K562 (cell line): Measurements from ENCODE around the gene TXNL4A. TPM values are rescaled to one million over a fixed set of nuclear protein-coding genes. Genes with fewer than 3 reads are reported as not detected.

ENCODE experiments used
- ATAC-seq: fragments of 200-7000 bp; cut with Tn5 transposase; 3 replicates; pipeline ENCODE4 v1.9.1; 2020; ENCODE audit warnings: moderate library complexity
- BruUV-seq: library from RNA; stranded (reverse); fragments of 400-500 nt; replicated peaks from 2 replicates; lab custom pipeline; 2021; lab: Mats Ljungman, UMichigan
- CTCF ChIA-PET: fragments of 300-600 bp; formaldehyde crosslinking; extraction: SDS; loops from one replicate; lab custom pipeline; 2021; ENCODE audit warnings: low intra/inter-chr PET ratio; lab: Yijun Ruan, JAX
- POLR2A ChIA-PET: fragments of 300-600, 350-650 bp; sonication (Branson Sonifier 250); formaldehyde crosslinking; extraction: SDS; loops from one replicate; lab custom pipeline; 2021; ENCODE audit warnings: antibody characterized with exemption, inconsistent platforms; lab: Yijun Ruan, JAX
- DNase-seq, 4 experiments: peaks; one replicate each; pipeline versions ENCODE4 v3.0.0 to v3.0.0-alpha.2; 2011 to 2018; ENCODE audit warnings: low spot score in 3 of 4, mixed read lengths in 3 of 4; ENCODE audit errors: extremely low read depth in 1 of 4
- FAIRE-seq: peaks from 2 replicates; lab custom pipeline; 2011; peaks lifted over from hg19 to GRCh38; lab: Jason Lieb, UNC
- H2AFZ ChIP-seq: 2 replicates; pipeline ENCODE4 v1.6.0; 2011; ENCODE audit warnings: low read depth, low read length, control low read depth, inconsistent platforms
- H3K27ac ChIP-seq: fragments of 200-600 bp; 3 replicates; pipeline ENCODE4 v1.8.0; 2011; ENCODE audit warnings: low read depth, mild to moderate bottlenecking, control low read depth, inconsistent platforms, low read length, moderate library complexity, mixed read lengths; ENCODE audit errors: extremely low read depth
- H3K27me3 ChIP-seq, 2 experiments: fragments of 300-600 bp in 1 of 2; 2 replicates in 1 of 2; 3 replicates in 1 of 2; pipeline versions ENCODE4 v1.6.0 to v1.8.0; 2011; ENCODE audit warnings: inconsistent platforms in 2 of 2, low read length in 2 of 2, mild to moderate bottlenecking in 1 of 2, mixed read lengths in 1 of 2, moderate library complexity in 1 of 2; ENCODE audit not compliant: control insufficient read depth in 2 of 2, insufficient read depth in 2 of 2
- H3K36me3 ChIP-seq: fragments of 300-600 bp; 3 replicates; pipeline ENCODE4 v1.8.0; 2011; ENCODE audit warnings: mild to moderate bottlenecking, low read length, inconsistent platforms; ENCODE audit not compliant: control insufficient read depth, insufficient read depth
- H3K4me1 ChIP-seq, 2 experiments: fragments of 200-600 bp in 1 of 2; replicated peaks in 1 of 2; 2 replicates in 1 of 2; 3 replicates in 1 of 2; pipeline versions ENCODE4 v1.5.1 to v1.8.0; 2011; ENCODE audit warnings: inconsistent platforms in 2 of 2, low read length in 2 of 2, mild to moderate bottlenecking in 1 of 2, mixed read lengths in 1 of 2, moderate library complexity in 1 of 2; ENCODE audit not compliant: control insufficient read depth in 2 of 2, insufficient read depth in 2 of 2
- H3K4me2 ChIP-seq: 2 replicates; pipeline ENCODE4 v1.6.1; 2011; ENCODE audit warnings: low read length, control low read depth, inconsistent platforms, mixed read lengths; ENCODE audit not compliant: insufficient read depth
- H3K4me3 ChIP-seq: fragments of 200-600 bp; sonication (generic), shearing (Covaris generic); 2 replicates; pipeline ENCODE4 v1.5.1; 2016; ENCODE audit warnings: control low read depth, inconsistent platforms
- H3K79me2 ChIP-seq: fragments of 200-600 bp; 3 replicates; pipeline ENCODE4 v1.8.0; 2011; ENCODE audit warnings: low read length, inconsistent platforms; ENCODE audit not compliant: control insufficient read depth, insufficient read depth
- H3K9ac ChIP-seq, 2 experiments: 2 replicates each; pipeline versions ENCODE4 v1.6.0 to v1.6.1; 2011; ENCODE audit warnings: low read depth in 2 of 2, low read length in 2 of 2, control low read depth in 1 of 2, inconsistent platforms in 1 of 2, mild to moderate bottlenecking in 1 of 2, mixed read lengths in 1 of 2; ENCODE audit not compliant: insufficient read depth in 1 of 2
- H3K9me1 ChIP-seq: one replicate; pipeline ENCODE4 v1.6.0; 2011; ENCODE audit warnings: inconsistent platforms, mild to moderate bottlenecking, low read length, moderate library complexity; ENCODE audit not compliant: control insufficient read depth, insufficient read depth
- H3K9me3 ChIP-seq: replicated peaks from 2 replicates; pipeline ENCODE4 v1.5.1; 2011; ENCODE audit warnings: low read depth, low read length, inconsistent platforms; ENCODE audit not compliant: control insufficient read depth, insufficient read depth
- H4K20me1 ChIP-seq: replicated peaks from 2 replicates; pipeline ENCODE4 v1.6.1; 2011; ENCODE audit warnings: low read length, inconsistent platforms, mixed read lengths; ENCODE audit not compliant: control insufficient read depth, insufficient read depth
- ATF1 ChIP-seq, 2 experiments: fragments of 450-650 bp in 1 of 2; IDR thresholded peaks; 2 replicates each; pipeline ENCODE4 v1.6.1; 2016; ENCODE audit warnings: missing compliant biosample characterization in 1 of 2, missing genetic modification characterization in 1 of 2
- MYC ChIP-seq, 2 experiments: fragments of 250-450 bp in 1 of 2; sonication (Bioruptor Pico) in 1 of 2; IDR thresholded peaks; 2 replicates each; pipeline versions ENCODE4 v1.5.1 to v1.6.1; 2012 to 2021; ENCODE audit warnings: low read depth in 2 of 2, borderline replicate concordance in 1 of 2, improper control_type of control experiment in 1 of 2, low read length in 1 of 2, mild to moderate bottlenecking in 1 of 2, moderate library complexity in 1 of 2
- PCBP1 ChIP-seq: fragments of 200-400 bp; formaldehyde crosslinking; IDR thresholded peaks from 2 replicates; pipeline ENCODE4 v1.6.1; 2018; ENCODE audit warnings: mild to moderate bottlenecking, low read depth, low read length; ENCODE audit not compliant: poor library complexity, severe bottlenecking
- SIN3B ChIP-seq: fragments of 450-650 bp; IDR thresholded peaks from 2 replicates; pipeline ENCODE4 v1.6.1; 2017; ENCODE audit warnings: low read depth, mild to moderate bottlenecking, moderate library complexity
- SPI1 ChIP-seq: IDR thresholded peaks from 2 replicates; pipeline ENCODE4 v1.6.1; 2011; ENCODE audit warnings: low read depth, low read length, control low read depth, borderline replicate concordance
- WGBS: fragments of 100-300 bp; shearing (Covaris generic); methylation state at CpG from one replicate; pipeline ENCODE4 v1.1.6; 2016; ENCODE audit warnings: low coverage, mixed read lengths; ENCODE audit not compliant: insufficient coverage; ENCODE audit errors: missing lambda C conversion rate; 5-methylcytosine and 5-hydroxymethylcytosine counted together
- in situ Hi-C: fragments of 300-500 bp; cut with MboI; formaldehyde crosslinking; loops from 4 replicates; pipeline ENCODE4 v1.15.0; 2018; ENCODE audit warnings: inconsistent platforms, mixed read lengths
- intact Hi-C: fragments of 100-400 bp; cut with micrococcal nuclease; formaldehyde crosslinking; loops from 2 replicates; pipeline ENCODE4 v1.14.2; 2022
- polyA plus RNA-seq, 8 experiments: library from polyadenylated mRNA; depleted of rRNA in 4 of 8; stranded (reverse) in 5 of 8; unstranded in 3 of 8; fragments of >200 nt; fragmentation: Nextera tagmentation in 2 of 8; fragmentation: Illumina TruSeq in 1 of 8; extraction: Ambion mirVana in 2 of 8; extraction: Trizol in 1 of 8; gene quantifications; 2 replicates each; pipeline versions ENCODE4 v1.2.1 to v1.2.3, GENCODE V29; 2011 to 2014; ENCODE audit warnings: inconsistent platforms in 1 of 8, missing spikeins in 1 of 8
- total RNA-seq, 7 experiments: library from RNA; depleted of rRNA in 6 of 7; stranded (reverse); fragments of >200 nt in 6 of 7; fragmentation: Illumina TruSeq in 2 of 7; extraction: Trizol in 2 of 7; gene quantifications; 2 replicates each; pipeline versions ENCODE4 v1.2.1 to v1.2.3, GENCODE V29; 2011 to 2021; ENCODE audit warnings: low replicate concordance in 1 of 7
- TF ChIP-seq, protein P1 (sequence below): fragments of 250-450 bp; sonication (Bioruptor Pico); IDR thresholded peaks from 2 replicates; pipeline ENCODE4 v1.8.0; 2021; ENCODE audit warnings: borderline replicate concordance, mild to moderate bottlenecking, moderate library complexity; ENCODE audit not compliant: poor library complexity, severe bottlenecking
- TF ChIP-seq, protein P2 (sequence below): fragments of 200-800 bp; sonication (Bioruptor generic); IDR thresholded peaks from 2 replicates; pipeline ENCODE4 v1.6.1; 2017; ENCODE audit warnings: missing genetic modification characterization, missing compliant biosample characterization
- TF ChIP-seq, protein P3 (sequence below): fragments of 450-650 bp; IDR thresholded peaks from 2 replicates; pipeline ENCODE4 v1.6.1; 2016; ENCODE audit warnings: antibody characterized with exemption
- TF ChIP-seq, protein P4 (sequence below): fragments of 450-650 bp; IDR thresholded peaks from 2 replicates; pipeline ENCODE4 v1.6.1; 2016; ENCODE audit warnings: borderline replicate concordance

Gene TXNL4A
- total and polyA plus RNA-seq, 9 of the 15 experiments (the other 6 are each of a cell fraction or from before 2014, with no cell fraction given) = 27.0 to 132 (median 87.5) TPM

DNA sequence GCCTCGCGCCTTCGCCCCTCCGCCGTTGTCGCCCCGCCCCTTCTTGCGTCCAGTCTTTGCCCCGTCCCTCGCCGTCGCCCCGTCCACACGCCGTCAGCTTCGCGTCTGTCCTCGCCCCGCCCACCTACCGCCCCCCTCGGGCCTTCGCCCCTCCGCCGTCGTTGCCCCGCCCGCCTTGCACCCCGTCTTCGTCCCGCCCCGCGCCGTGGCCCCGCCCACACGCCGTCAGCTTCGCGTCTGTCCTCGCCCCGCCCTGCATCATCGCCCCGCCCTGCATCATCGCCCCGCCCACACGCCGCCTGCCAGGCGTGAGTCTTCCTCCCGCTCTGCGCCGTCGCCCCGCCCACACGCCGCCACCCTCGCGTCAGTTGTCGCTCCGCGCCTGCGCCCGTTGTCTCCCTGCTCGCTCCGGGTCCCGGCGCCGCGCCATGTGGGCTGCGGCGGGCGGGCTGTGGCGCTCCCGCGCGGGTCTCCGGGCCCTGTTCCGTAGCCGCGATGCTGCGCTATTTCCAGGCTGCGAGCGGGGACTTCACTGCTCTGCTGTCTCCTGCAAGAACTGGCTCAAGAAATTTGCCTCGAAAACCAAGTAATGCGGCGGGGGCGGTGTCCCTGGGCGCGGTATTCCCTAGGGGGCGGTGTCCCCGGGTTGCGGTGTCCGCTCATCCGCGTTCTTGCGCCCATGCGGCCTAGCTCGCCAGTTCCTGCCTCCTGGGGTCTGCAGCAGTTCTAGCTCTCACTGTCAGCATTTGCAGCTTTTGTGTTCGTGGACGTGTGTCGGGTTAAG is 45.9 kb upstream of the TXNL4A start, which contains the start of gene RBFA (continued):
- TF ChIP-seq, protein P1, sequence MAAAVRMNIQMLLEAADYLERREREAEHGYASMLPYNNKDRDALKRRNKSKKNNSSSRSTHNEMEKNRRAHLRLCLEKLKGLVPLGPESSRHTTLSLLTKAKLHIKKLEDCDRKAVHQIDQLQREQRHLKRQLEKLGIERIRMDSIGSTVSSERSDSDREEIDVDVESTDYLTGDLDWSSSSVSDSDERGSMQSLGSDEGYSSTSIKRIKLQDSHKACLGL (CRISPR knock-in tag) = peak; percentile 81
- TF ChIP-seq, protein P2, sequence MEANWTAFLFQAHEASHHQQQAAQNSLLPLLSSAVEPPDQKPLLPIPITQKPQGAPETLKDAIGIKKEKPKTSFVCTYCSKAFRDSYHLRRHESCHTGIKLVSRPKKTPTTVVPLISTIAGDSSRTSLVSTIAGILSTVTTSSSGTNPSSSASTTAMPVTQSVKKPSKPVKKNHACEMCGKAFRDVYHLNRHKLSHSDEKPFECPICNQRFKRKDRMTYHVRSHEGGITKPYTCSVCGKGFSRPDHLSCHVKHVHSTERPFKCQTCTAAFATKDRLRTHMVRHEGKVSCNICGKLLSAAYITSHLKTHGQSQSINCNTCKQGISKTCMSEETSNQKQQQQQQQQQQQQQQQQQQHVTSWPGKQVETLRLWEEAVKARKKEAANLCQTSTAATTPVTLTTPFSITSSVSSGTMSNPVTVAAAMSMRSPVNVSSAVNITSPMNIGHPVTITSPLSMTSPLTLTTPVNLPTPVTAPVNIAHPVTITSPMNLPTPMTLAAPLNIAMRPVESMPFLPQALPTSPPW (CRISPR knock-in tag) = peak; percentile 67

DNA sequence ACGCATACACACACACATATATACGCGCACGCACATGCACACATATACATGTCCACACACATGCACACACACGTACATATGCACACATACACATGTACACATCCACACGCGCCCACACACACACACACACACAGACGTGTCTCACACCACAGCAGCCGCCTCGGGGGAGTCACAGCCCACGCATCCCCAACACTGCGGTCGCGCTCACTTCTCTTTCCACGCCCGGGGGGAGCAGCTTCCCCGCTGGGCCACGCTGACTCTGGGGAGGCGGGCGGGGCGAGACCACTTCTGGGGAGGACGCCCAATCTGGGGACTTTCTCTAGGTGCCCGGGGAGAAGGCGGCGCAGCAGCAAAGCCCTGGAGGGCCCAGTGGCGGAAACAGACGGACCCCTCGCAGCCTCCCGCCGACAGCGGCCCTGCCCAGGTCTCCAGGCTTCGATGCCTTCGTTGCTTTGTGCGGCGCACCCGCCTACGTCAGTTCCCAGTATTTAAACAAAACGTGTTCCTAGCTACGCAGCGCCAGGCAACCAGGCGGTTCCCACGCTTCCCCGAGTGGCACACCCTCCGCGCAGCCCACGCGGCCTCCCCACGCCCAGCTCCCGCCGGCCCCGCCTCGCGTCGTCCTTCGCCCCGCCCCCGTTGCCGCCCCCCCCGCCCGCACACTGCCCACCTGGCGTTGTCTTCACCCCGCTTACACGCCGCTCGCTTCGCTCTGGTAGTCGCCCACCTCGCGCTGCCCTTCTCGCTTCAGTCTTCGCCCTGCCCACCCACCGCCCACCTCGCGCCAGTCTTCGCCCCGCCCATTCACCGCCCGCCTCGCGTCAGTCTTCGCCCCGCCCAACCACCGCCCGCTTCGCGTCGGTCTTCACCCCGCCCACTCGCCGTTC is 45.1 kb upstream of the TXNL4A start:
- H3K79me2 ChIP-seq = peaks cover 36% of the 10 kb centered on the region
- intact Hi-C loops = loop anchor here (10.0 kb wide), 1 partner anchor 121 kb away; no protein-coding TSS in a partner anchor
- H3K4me1 ChIP-seq = peaks cover 4 to 9% of the 10 kb centered on the region in 2 experiments; a peak in 4 of 5 replicates
- peaks cover 3% of the 10 kb centered on the region; the same call in 1 of the 2 replicates for H4K20me1 ChIP-seq
- peak overlapping the region; percentile 87 for H3K4me2 ChIP-seq
- H3K27me3 ChIP-seq = no peaks in the 10 kb centered on the region
- H2AFZ ChIP-seq = peak overlapping the region; percentile 85
- H3K9ac ChIP-seq = peak overlapping the region; percentile 64 to 93
- ATAC-seq (peak; percentile 65), DNase-seq (peak in 2 of 4 experiments; percentile 18 to 33), FAIRE-seq (no peak)
- H3K36me3 ChIP-seq = peaks cover 19% of the 10 kb centered on the region; the same call in 2 of the 3 replicates
- POLR2A ChIA-PET = interaction anchor here (1.0 kb wide), 1 partner anchor 49 kb away, joined by 4 read pairs; no protein-coding TSS in a partner anchor
- CTCF ChIA-PET = no interaction called here
- whole genome bisulfite sequencing = 5% methylated on average over 15 of the region's 90 CpGs
- peak overlapping the region; percentile 61 for H3K4me3 ChIP-seq
- peak overlapping the region; percentile 73 for H3K27ac ChIP-seq
- in situ Hi-C loops = no loop called here
- no peaks in the 10 kb centered on the region for H3K9me1 ChIP-seq
- no peaks in the 10 kb centered on the region for H3K9me3 ChIP-seq
- TSS peak; percentile 40 for BruUV-seq
- no peak for TF ChIP-seq SIN3B
- TF ChIP-seq SPI1 = no peak
- peak; percentile 30 for TF ChIP-seq PCBP1
- peak; percentile 9; the same call in 1 of the 2 replicates for TF ChIP-seq ATF1 (CRISPR knock-in tag; IDR thresholded peaks at IDR 0.05)
- peak; percentile 67 for TF ChIP-seq ATF1 (tag; IDR thresholded peaks at IDR 0.05)
- TF ChIP-seq, protein P3, sequence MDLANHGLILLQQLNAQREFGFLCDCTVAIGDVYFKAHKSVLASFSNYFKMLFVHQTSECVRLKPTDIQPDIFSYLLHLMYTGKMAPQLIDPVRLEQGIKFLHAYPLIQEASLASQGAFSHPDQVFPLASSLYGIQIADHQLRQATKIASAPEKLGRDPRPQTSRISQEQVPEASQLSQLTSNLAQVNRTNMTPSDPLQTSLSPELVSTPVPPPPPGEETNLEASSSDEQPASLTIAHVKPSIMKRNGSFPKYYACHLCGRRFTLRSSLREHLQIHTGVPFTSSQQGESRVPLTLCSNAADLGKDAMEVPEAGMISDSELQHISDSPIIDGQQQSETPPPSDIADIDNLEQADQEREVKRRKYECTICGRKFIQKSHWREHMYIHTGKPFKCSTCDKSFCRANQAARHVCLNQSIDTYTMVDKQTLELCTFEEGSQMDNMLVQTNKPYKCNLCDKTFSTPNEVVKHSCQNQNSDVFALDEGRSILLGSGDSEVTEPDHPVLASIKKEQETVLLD = 0 out of 2 replicates have a peak, but pooled peaks have one; percentile 35
- TF ChIP-seq, protein P4, sequence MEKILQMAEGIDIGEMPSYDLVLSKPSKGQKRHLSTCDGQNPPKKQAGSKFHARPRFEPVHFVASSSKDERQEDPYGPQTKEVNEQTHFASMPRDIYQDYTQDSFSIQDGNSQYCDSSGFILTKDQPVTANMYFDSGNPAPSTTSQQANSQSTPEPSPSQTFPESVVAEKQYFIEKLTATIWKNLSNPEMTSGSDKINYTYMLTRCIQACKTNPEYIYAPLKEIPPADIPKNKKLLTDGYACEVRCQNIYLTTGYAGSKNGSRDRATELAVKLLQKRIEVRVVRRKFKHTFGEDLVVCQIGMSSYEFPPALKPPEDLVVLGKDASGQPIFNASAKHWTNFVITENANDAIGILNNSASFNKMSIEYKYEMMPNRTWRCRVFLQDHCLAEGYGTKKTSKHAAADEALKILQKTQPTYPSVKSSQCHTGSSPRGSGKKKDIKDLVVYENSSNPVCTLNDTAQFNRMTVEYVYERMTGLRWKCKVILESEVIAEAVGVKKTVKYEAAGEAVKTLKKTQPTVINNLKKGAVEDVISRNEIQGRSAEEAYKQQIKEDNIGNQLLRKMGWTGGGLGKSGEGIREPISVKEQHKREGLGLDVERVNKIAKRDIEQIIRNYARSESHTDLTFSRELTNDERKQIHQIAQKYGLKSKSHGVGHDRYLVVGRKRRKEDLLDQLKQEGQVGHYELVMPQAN = peak; percentile 41; the same call in 1 of the 2 replicates
- TF ChIP-seq MYC (IDR thresholded peaks at IDR 0.05; ENCODE audit: low read depth, low read length) = 0 out of 2 replicates have a peak, but pooled peaks have one; percentile 31
- TF ChIP-seq MYC (CRISPR knock-in tag; IDR thresholded peaks at IDR 0.05; ENCODE audit: borderline replicate concordance, low read depth) = no peak
